Lower lobe of right lung (tissue), 2 donors: Measurements from ENCODE around the gene TPO. TPM values are rescaled to one million over a fixed set of nuclear protein-coding genes. Genes with fewer than 3 reads are reported as not detected.
A peak's percentile ranks its signal among the peaks of the same experiment; 100 is the strongest.

ENCODE experiments used
- ATAC-seq, 2 donors: fragments of 200-7000 bp; cut with Tn5 transposase; one replicate each; pipeline ENCODE4 v1.9.1; 2020 to 2022; ENCODE audit warnings: mild to moderate bottlenecking in 2 of 2, moderate library complexity in 2 of 2
- DNase-seq: peaks from one replicate; pipeline ENCODE4 v3.0.0-alpha.2; 2020
- H3K27ac ChIP-seq: fragments of 200-600 bp; one replicate; pipeline ENCODE4 v1.8.0; 2022
- H3K27me3 ChIP-seq: fragments of 200-600 bp; one replicate; pipeline ENCODE4 v1.8.0; 2022; ENCODE audit warnings: low read depth
- H3K36me3 ChIP-seq: fragments of 200-600 bp; one replicate; pipeline ENCODE4 v1.8.0; 2022; ENCODE audit warnings: mild to moderate bottlenecking
- H3K4me1 ChIP-seq: fragments of 200-600 bp; one replicate; pipeline ENCODE4 v1.8.0; 2022
- H3K4me3 ChIP-seq: fragments of 200-600 bp; one replicate; pipeline ENCODE4 v1.8.0; 2022; ENCODE audit warnings: mild to moderate bottlenecking
- H3K9me3 ChIP-seq: fragments of 200-600 bp; one replicate; pipeline ENCODE4 v1.8.0; 2022
- CTCF ChIP-seq: fragments of 200-600 bp; IDR thresholded peaks from one replicate; pipeline ENCODE4 v1.8.0; 2022; ENCODE audit warnings: antibody characterized with exemption, mild to moderate bottlenecking
- intact Hi-C: fragments of 100-400 bp; cut with DNase I; formaldehyde crosslinking; loops from one replicate; pipeline ENCODE4 v1.11.0; 2022
- total RNA-seq: library from RNA; stranded (reverse); fragmentation: NEBNext Ultra II Directional; extraction: Animal tissue kit (Norgen Biotek cat#: 25700); gene quantifications from one replicate; pipeline ENCODE4 v1.2.1, GENCODE V29; 2021
- donor health status: DM: no; HTN: yes; CAD: no; lungs with severe emphysema.

The TPO gene
- total RNA-seq, 1 donor from 2014 or later, result 0.21 TPM

DNA sequence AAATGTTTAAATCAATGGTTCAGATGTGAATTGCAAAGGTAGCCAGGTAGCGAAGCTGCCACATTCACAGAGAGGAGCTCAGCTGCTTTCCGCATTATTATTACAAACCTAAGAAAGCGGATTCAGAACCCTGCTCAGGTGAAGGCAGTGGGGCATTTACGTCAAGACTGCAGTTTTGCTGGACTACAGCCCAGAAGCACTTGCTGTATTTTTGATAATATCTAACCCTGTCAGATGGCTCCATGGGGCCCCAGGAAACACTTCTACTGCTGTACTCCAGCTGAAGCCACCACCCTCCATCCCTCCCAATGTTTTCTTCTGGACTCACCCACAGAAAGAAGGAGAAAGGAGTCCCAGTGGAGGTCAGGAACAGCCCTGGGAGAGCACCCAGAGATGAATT lies 96.9 kb downstream of the TPO start:
- Histone ChIP-seq H3K4me1 (no peaks in the 10 kb centered on the region), H3K9me3 (no peaks in the 10 kb centered on the region), H3K27ac (peak overlapping the region; percentile 55), H3K27me3 (no peaks in the 10 kb centered on the region), H3K36me3 (no peaks in the 10 kb centered on the region), H3K4me3 (no peak overlapping the region)
- DNase-seq, result no peak
- peak; percentile 64 to 85 for ATAC-seq
- TF ChIP-seq CTCF, result no peak
- intact Hi-C loops, result no loop called here

GRCh38 chr2:1511455-1511854 lies 98.2 kb downstream of the TPO start:
- no peaks in the 10 kb centered on the region for H3K9me3 ChIP-seq
- ATAC-seq, result no peak
- no peak for DNase-seq
- no peaks in the 10 kb centered on the region for H3K36me3 ChIP-seq
- intact Hi-C loops, result no loop called here
- H3K4me3 ChIP-seq, result no peak overlapping the region
- H3K4me1 ChIP-seq, result no peaks in the 10 kb centered on the region
- no peaks in the 10 kb centered on the region for H3K27me3 ChIP-seq
- no peak overlapping the region for H3K27ac ChIP-seq
- no peak for TF ChIP-seq CTCF

DNA sequence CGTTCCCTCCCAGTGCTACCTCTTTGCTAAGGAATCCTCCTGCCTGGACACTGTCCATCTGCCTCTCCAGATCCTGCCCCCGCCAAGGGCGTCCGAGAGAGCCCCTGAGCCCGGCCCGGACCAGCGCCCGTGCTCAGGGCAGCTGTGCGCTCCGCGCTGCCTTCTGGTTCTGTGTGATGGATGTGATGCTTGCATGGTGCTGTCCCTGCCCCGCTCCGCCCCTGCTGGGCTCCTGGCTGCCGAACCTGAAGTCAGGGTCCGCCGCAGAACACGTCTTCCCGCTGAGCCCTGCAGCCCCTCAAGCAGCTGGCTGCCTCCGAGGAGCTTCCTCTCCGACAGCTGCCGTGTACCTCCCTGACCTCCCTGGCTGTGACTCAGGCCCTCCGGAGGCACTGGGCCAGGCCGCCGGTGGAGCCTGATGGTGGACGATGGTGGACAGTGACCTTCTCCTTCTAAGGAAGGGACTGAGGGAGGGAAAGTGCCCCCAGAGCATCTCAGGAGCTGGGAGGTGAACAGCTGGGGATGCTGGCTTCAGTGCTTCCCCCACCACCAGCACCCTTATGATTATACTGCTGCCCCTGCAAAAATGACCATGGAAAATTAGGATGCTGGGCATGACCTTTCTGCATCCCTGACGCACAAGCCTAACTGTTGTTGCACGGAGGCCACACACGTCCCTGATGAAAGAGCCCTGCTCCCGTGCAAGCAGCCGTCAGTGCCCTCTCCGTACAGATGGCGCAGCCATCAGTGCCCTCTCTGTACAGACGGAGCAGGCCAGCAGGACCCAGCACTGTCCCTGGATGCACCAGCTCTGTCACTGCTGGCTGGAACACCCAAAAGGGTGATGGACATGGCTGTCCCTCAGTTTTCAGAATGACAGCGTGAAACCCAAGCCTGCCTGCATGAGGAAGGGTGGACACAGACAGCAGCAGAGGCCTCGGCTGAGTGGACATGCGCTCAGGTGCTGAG lies 99.3 kb downstream of the TPO start:
- no peaks in the 10 kb centered on the region for H3K4me1 ChIP-seq
- H3K36me3 ChIP-seq, result no peaks in the 10 kb centered on the region
- DNase-seq, result no peak
- H3K27me3 ChIP-seq, result no peaks in the 10 kb centered on the region
- intact Hi-C loops, result no loop called here
- TF ChIP-seq CTCF, result no peak
- no peak overlapping the region for H3K27ac ChIP-seq
- H3K9me3 ChIP-seq, result no peaks in the 10 kb centered on the region
- H3K4me3 ChIP-seq, result no peak overlapping the region
- no peak for ATAC-seq

DNA sequence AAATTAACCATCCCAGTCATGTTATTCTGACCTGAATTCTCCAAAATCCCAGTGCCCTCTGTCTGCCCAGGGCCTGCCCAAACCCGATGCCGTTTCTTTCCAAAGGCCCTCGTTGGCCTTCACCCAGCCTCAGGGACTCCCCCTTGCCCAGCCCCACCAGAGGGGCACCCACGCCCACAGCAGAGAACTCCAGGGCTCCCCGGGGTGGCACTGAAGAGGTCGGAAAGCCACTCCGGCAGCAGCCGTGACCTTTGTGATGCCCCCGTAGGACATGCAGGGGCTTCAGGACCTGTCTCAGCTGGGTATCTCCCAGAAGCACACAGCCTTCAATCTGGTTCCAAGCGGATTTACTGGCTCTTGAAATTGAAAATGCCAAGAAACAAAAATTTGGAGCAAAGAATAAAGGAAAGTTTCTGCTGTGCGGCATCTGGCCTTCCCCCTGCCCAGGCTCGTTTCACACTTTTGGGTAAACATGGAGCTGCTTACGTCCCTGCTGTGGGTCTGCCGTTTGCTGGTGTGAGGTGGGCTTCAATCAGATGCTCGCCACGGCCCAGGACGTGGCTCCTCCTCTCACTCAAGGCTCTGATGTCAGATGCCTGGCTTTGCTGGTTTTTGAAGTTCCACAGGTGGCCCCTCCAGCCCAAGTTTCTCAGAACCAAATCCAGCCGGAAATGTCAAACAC lies 101.3 kb downstream of the TPO start:
- Histone ChIP-seq H3K27me3 (no peaks in the 10 kb centered on the region), H3K4me3 (no peak overlapping the region), H3K9me3 (no peaks in the 10 kb centered on the region), H3K4me1 (no peaks in the 10 kb centered on the region), H3K36me3 (no peaks in the 10 kb centered on the region), H3K27ac (no peak overlapping the region)
- TF ChIP-seq CTCF, result no peak
- DNase-seq (no peak), ATAC-seq (no peak)
- intact Hi-C loops, result no loop called here

GRCh38 chr2:1515073-1515430 lies 101.8 kb downstream of the TPO start:
- no peak overlapping the region for H3K4me3 ChIP-seq
- no peaks in the 10 kb centered on the region for H3K9me3 ChIP-seq
- DNase-seq (no peak), ATAC-seq (no peak)
- H3K36me3 ChIP-seq, result no peaks in the 10 kb centered on the region
- H3K27me3 ChIP-seq, result no peaks in the 10 kb centered on the region
- no peak for TF ChIP-seq CTCF
- no peaks in the 10 kb centered on the region for H3K4me1 ChIP-seq
- H3K27ac ChIP-seq, result no peak overlapping the region
- intact Hi-C loops, result no loop called here
